ENCODE results near the gene AP2A2.
A peak's percentile ranks its signal among the peaks of the same experiment; 100 is the strongest.

AP2A2 gene

DNA sequence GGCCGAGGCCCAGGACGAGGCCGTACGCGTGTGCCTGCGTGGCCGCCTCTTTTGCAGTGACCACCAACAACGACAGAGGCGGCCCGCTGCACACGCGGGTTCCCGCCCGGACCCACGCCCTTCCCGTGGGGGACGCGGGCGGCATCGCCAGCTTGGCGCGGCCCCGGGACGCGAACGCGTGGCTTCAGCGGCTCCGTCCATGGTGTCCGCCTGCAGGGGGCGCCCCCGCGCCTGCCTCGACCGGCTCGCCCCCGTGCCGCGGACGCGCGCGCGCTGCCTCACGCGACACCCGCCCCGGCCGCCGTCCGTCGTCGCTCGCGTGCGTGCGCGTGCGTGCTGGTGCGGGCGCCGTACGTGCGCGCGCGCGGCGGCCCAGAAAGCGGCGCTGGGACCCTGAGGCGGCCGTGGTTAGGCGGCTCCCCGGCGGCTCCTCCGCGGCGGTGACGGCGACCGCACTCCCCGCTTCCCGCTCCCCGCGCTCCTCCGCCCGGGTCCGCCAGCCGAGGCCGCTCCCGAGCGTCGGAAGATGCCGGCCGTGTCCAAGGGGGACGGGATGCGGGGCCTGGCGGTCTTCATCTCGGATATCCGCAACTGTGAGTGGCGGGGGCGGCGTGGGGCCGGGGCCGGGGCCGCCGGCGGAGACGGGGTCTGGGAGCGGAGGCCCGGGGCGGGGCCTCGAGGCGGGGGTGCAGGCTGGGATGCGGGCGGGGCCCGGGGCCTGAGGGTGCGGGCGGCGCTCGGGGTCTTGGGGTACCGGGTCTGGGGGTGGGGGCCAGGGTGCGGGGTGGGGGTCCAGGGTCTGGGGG, at the start of gene AP2A2:
AP2A2 (plus strand) TSS at position 375 of the 806 bp plus-strand sequence; CDS start at position 527, 152 bp downstream.
- Mint-ChIP-seq H3K9me3 (no peaks in the 10 kb centered on the region), H3K4me3 (peak within 1 kb of the TSS; percentile 78), H3K27me3 (peaks cover 4% of the 10 kb centered on the region), H3K36me3 (peaks cover 9% of the 10 kb centered on the region), H3K4me1 (peaks cover 34% of the 10 kb centered on the region), H3K27ac (peak within 1 kb of the TSS; percentile 78)
- CTCF ChIA-PET = interaction anchor here (1.7 kb wide), 1 partner anchor 14 kb away, joined by 4 read pairs; no protein-coding TSS in a partner anchor
- DNase-seq = peak; percentile 88

DNA sequence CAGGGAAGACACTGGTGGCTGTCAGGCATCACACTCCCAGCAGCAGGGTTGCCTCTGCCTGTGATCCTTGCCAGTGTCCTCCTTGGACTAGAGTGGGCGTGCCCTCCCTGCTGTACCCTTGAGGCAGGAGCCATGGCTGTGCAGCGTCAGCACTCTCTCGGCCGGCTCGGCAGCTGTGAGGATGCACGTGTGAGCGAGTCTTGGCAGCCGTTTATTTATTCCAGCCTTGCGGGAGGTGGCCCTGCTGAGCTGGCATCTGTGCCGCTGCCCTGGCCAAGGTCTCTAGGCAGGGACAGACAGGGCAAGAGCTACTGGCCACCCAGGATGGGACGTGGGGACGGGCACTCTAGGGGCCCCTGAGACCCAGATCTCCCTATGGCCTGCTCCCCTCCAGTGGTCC, 49.1 kb upstream of the AP2A2 start:
- Mint-ChIP-seq H3K27ac (no peak overlapping the region), H3K27me3 (no peaks in the 10 kb centered on the region), H3K4me1 (no peaks in the 10 kb centered on the region), H3K36me3 (peaks cover 1% of the 10 kb centered on the region), H3K9me3 (no peaks in the 10 kb centered on the region), H3K4me3 (no peak overlapping the region)
- CTCF ChIA-PET = no interaction called here
- no peak for DNase-seq

DNA sequence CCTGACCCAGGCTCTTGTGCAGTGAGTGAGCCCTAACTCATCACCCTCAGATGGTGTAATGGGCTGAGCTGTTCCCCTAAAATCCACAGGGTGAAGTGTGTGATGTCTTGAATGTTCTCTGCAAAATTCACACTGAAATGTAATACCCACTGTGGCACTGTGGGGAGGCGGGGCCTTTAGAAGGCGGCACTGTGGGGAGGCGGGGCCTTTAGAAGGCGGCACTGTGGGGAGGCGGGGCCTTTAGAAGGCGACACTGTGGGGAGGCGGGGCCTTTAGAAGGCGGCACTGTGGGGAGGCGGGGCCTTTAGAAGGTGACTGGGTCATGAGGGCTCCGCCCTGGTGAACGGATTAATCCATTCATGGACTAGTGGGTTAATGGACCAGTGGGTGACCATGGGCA, 48.1 kb upstream of the AP2A2 start:
- no peaks in the 10 kb centered on the region for H3K27me3 Mint-ChIP-seq
- no peak overlapping the region for H3K4me3 Mint-ChIP-seq
- H3K4me1 Mint-ChIP-seq = no peaks in the 10 kb centered on the region
- no peak overlapping the region for H3K27ac Mint-ChIP-seq
- H3K36me3 Mint-ChIP-seq = peaks cover 6% of the 10 kb centered on the region
- H3K9me3 Mint-ChIP-seq = no peaks in the 10 kb centered on the region
- peak; percentile 44 for DNase-seq
- CTCF ChIA-PET = no interaction called here

GRCh38 chr11:880447-880846, 45.2 kb upstream of the AP2A2 start:
- DNase-seq = no peak
- Mint-ChIP-seq H3K9me3 (no peaks in the 10 kb centered on the region), H3K27me3 (no peaks in the 10 kb centered on the region), H3K27ac (no peak overlapping the region), H3K4me3 (no peak overlapping the region), H3K36me3 (peaks cover 7% of the 10 kb centered on the region), H3K4me1 (no peaks in the 10 kb centered on the region)
- CTCF ChIA-PET = no interaction called here

GRCh38 chr11:882596-882995, 43.1 kb upstream of the AP2A2 start:
- H3K9me3 Mint-ChIP-seq = no peaks in the 10 kb centered on the region
- H3K4me1 Mint-ChIP-seq = no peaks in the 10 kb centered on the region
- H3K36me3 Mint-ChIP-seq = peaks cover 7% of the 10 kb centered on the region
- DNase-seq = no peak
- H3K27me3 Mint-ChIP-seq = no peaks in the 10 kb centered on the region
- H3K4me3 Mint-ChIP-seq = no peak overlapping the region
- H3K27ac Mint-ChIP-seq = peak overlapping the region; percentile 38
- CTCF ChIA-PET = no interaction called here

DNA sequence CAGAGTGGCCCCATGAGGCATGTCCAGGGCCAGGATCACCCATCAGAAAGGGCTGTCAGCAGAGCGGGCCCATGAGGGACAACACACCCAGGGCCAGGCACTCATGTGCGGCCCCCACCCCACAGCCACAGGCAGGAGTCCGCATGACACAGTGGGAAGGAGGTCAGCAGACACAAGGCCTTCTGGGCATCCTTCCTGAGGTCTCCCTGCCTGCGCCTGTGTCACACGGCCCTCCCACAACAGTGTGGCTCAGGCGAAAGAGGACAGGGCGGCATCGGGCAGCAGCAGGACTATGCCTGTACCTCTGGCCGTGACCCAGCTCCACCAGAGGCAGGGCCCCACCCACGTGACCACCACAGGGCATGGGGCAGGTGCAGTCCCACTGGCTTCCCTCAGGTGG, 42.1 kb upstream of the AP2A2 start:
- no peaks in the 10 kb centered on the region for H3K27me3 Mint-ChIP-seq
- no peak overlapping the region for H3K4me3 Mint-ChIP-seq
- no peak overlapping the region for H3K27ac Mint-ChIP-seq
- CTCF ChIA-PET = no interaction called here
- no peak for DNase-seq
- H3K9me3 Mint-ChIP-seq = no peaks in the 10 kb centered on the region
- peaks cover 5% of the 10 kb centered on the region for H3K36me3 Mint-ChIP-seq
- H3K4me1 Mint-ChIP-seq = no peaks in the 10 kb centered on the region

DNA sequence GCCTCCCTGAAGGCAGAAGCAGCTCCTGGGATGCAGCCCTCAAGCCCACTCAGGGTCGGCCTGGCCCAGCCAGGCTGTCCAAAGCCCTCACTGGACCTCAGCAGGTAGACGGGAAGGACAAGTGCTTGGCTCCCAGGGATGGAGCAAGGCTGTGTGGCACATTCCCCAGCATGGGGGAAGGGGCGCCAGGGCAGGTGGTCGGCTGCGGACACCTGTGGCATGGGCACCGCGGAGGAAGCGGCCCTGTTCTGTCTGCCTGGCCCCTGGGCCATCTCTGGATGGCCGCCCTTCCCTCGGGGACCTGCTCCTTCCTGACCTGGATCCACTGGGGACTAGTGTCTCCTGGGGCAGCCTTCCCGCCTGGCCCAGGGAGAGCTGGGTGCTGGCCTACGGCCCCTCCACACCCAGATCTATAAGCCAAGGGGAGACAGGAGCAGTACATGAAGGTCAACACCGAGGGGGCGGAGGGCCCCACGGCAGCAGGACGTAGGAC, 41.0 kb upstream of the AP2A2 start:
- Mint-ChIP-seq H3K4me1 (no peaks in the 10 kb centered on the region), H3K9me3 (no peaks in the 10 kb centered on the region), H3K27me3 (no peaks in the 10 kb centered on the region), H3K36me3 (peaks cover 5% of the 10 kb centered on the region), H3K27ac (no peak overlapping the region), H3K4me3 (no peak overlapping the region)
- CTCF ChIA-PET = no interaction called here
- no peak for DNase-seq

GRCh38 chr11:886568-886967, 39.1 kb upstream of the AP2A2 start:
- Mint-ChIP-seq H3K9me3 (no peaks in the 10 kb centered on the region), H3K36me3 (peaks cover 5% of the 10 kb centered on the region), H3K4me3 (no peak overlapping the region), H3K4me1 (no peaks in the 10 kb centered on the region), H3K27me3 (no peaks in the 10 kb centered on the region), H3K27ac (no peak overlapping the region)
- CTCF ChIA-PET = no interaction called here
- no peak for DNase-seq

DNA sequence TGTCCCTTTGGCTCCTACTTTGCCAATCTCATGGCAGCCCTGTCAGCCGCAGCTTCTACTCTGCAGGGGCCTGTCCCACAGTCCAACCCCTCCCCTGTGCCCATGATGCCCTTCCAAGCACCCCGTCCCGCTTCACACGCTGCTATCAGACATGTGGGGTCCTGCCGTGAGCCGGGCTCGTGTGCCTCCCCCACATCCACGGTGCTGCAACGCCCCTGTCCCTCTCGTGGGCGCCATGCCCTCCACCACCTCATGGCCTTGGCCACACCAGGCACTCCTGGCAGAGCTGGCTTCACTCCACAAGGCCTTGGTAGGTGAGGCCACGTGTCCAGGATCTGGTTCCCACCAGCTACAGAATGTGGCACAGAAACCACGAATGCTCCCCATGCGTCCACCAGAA, 38.1 kb upstream of the AP2A2 start:
- CTCF ChIA-PET = no interaction called here
- Mint-ChIP-seq H3K4me1 (no peaks in the 10 kb centered on the region), H3K9me3 (no peaks in the 10 kb centered on the region), H3K27ac (no peak overlapping the region), H3K36me3 (peaks cover under 1% of the 10 kb centered on the region), H3K4me3 (no peak overlapping the region), H3K27me3 (no peaks in the 10 kb centered on the region)
- no peak for DNase-seq

- Mint-ChIP-seq H3K9me3 (no peaks in the 10 kb centered on the region), H3K4me3 (no peak overlapping the region), H3K27ac (no peak overlapping the region), H3K4me1 (no peaks in the 10 kb centered on the region), H3K36me3 (no peaks in the 10 kb centered on the region), H3K27me3 (no peaks in the 10 kb centered on the region)
- CTCF ChIA-PET = no interaction called here
- DNase-seq = no peak
These were observed 37.1 kb upstream of the AP2A2 start for GRCh38 chr11:888310-889212.

- Mint-ChIP-seq H3K27ac (peak overlapping the region; percentile 38), H3K36me3 (no peaks in the 10 kb centered on the region), H3K4me1 (no peaks in the 10 kb centered on the region), H3K4me3 (no peak overlapping the region), H3K27me3 (no peaks in the 10 kb centered on the region), H3K9me3 (no peaks in the 10 kb centered on the region)
- no peak for DNase-seq
- CTCF ChIA-PET = no interaction called here
These were observed 36.4 kb upstream of the AP2A2 start for GRCh38 chr11:889257-889656.

DNA sequence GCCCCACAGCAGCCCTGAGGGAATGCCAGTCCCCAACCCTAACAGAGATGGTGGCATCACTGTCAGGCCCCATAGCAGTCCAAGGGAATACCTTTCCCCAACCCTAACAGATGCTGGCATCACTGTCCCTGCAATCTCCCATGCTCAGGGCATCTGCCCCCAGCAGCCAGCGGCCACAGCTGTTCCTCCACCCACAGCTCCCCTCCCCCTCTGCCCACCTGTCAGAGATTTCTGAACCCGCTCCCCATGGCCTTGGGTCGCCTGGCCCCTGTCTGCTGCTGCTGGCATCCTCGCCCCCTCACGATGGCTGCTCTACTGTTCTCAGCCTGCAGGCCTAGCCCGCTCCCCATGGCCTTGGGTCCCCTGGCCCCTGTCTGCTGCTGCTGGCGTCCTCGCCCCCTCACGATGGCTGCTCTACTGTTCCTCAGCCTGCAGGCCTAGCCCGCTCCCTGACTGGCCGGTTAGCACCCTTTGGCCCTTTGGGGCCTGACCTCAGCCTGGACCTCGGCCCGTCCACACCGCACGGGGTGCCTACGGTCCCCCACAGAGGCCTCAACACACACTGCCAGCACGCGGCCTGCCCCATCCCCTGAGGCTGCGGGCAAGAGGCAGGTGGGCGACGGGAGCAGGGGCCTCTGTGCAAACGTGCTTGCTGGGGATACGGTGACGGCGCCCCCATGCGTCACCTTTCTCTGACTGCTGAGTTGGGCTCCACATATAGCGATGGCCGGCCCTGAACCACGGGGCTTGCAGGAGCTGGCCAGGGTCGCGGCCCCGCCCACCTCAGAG, 35.8 kb upstream of the AP2A2 start:
- Mint-ChIP-seq H3K36me3 (no peaks in the 10 kb centered on the region), H3K27me3 (no peaks in the 10 kb centered on the region)

DNA sequence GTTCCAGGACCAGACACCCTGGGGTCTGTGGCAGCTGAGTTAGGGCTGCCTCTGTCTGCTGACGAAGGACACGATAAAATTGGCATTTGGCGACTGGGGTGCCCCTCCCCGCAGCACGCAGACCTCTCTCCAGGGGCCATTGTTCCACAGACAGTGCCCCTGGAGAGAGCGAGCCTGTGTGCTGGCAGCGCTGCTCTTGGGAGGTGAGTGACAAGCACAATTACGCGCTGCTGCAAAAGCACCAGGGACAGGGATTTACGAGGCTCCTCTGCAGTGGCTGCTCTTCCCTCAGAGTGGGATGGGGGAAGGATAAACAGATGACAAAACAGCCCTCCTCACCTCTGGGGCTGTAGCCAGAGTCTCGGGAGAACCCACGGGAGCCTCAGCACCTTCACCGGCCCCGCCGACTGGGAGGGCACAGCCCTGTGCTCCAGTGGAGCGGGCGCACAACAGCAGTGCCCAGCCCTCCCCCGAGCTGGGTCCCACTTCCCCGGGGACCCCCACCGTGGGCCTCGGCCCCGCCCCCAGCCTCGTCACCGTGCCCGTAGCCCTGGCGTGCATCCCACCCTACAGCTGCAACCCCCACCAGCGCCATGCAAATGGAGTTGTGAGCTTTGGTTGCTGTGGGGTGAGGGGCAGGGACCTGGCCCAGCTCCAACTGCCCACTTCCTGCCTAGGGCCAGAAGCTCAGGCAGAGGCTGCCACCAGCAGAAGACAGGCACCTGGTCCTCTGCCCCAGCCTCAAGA, 34.7 kb upstream of the AP2A2 start:
- no peak for DNase-seq
- Mint-ChIP-seq H3K4me1 (no peaks in the 10 kb centered on the region), H3K27ac (no peak overlapping the region), H3K4me3 (no peak overlapping the region), H3K27me3 (no peaks in the 10 kb centered on the region), H3K9me3 (no peaks in the 10 kb centered on the region), H3K36me3 (no peaks in the 10 kb centered on the region)
- CTCF ChIA-PET = no interaction called here

More for the DNA sequence above, 35.8 kb upstream of the AP2A2 start:
- Mint-ChIP-seq H3K27ac (no peak overlapping the region), H3K9me3 (no peaks in the 10 kb centered on the region), H3K4me1 (no peaks in the 10 kb centered on the region), H3K4me3 (no peak overlapping the region)
- no peak for DNase-seq
- CTCF ChIA-PET = no interaction called here

All from activated naive CD4-positive, alpha-beta T cell treated with anti-CD3 and anti-CD28 coated beads, Interleukin-2, amount 10 ng/mL, durations not matched to agents 7 days and 5 days (primary cell).